Naive B cell (primary cell): ENCODE results near the gene SYNGR2. TPM values are rescaled to one million over a fixed set of nuclear protein-coding genes. Genes with fewer than 3 reads are reported as not detected.

Experiments
- ATAC-seq, 2 donors: fragments of 150-1000 bp; cut with Tn5 transposase; 2 replicates each; pipeline ENCODE4 v1.10.0; 2021; ENCODE audit warnings: low read depth in 2 of 2, mild to moderate bottlenecking in 2 of 2, moderate library complexity in 2 of 2
- DNase-seq: peaks from one replicate; pipeline ENCODE4 v3.0.0; 2022
- H3K27ac Mint-ChIP-seq, 6 donors: one replicate each; pipeline ENCODE4 v1.8.0; 2020 to 2022; ENCODE audit warnings: mild to moderate bottlenecking in 6 of 6, mixed read lengths in 6 of 6, moderate library complexity in 5 of 6, inconsistent platforms in 2 of 6
- H3K27me3 Mint-ChIP-seq, 3 donors: one replicate each; pipeline ENCODE4 v1.8.0; 2021 to 2022; ENCODE audit warnings: mixed read lengths in 3 of 3, mild to moderate bottlenecking in 1 of 3
- H3K36me3 Mint-ChIP-seq, 2 donors: one replicate each; pipeline ENCODE4 v1.8.0; 2020 to 2022; ENCODE audit warnings: mixed read lengths in 2 of 2, inconsistent platforms in 1 of 2, mild to moderate bottlenecking in 1 of 2
- H3K4me1 Mint-ChIP-seq, 3 donors: one replicate each; pipeline ENCODE4 v1.8.0; 2020 to 2022; ENCODE audit warnings: mixed read lengths in 3 of 3, inconsistent platforms in 1 of 3, mild to moderate bottlenecking in 1 of 3, moderate library complexity in 1 of 3
- H3K4me3 Mint-ChIP-seq, 8 donors: one replicate each; pipeline ENCODE4 v1.8.0; 2020 to 2022; ENCODE audit warnings: mild to moderate bottlenecking in 8 of 8, mixed read lengths in 8 of 8, moderate library complexity in 8 of 8, inconsistent platforms in 2 of 8
- H3K9me3 Mint-ChIP-seq, 7 donors: one replicate each; pipeline ENCODE4 v1.8.0; 2020 to 2022; ENCODE audit warnings: mixed read lengths in 7 of 7, mild to moderate bottlenecking in 5 of 7, inconsistent platforms in 2 of 7, moderate library complexity in 1 of 7
- polyA plus RNA-seq, 6 donors: library from polyadenylated mRNA; unstranded; fragments of 300-500 nt; fragmentation: Illumina TruSeq; gene quantifications; one replicate each; pipeline ENCODE4 v1.2.3, GENCODE V29; 2021; ENCODE audit warnings: low read depth in 6 of 6

Gene SYNGR2
- polyA plus RNA-seq, 6 donors from 2014 or later = 490 to 908 (median 562) TPM

DNA sequence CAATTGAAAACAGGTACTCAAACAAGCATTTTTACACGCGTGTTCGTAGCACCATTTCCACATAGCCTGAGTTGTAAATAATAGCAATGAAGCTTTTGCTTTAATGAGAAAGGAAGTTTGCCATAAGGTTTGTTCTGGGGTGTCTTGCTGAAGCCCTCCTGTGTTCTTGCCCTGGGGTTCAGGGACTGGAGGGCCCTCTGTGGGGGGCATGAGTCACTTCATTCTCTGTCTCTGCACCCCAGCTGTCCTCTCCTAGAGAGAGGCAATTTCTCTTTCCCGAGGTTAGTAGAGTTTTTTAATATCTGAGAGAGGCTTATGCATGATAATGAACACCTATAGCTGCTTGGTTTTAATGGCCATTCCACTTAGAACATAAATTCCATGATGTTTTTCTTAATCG is 28.3 kb downstream of the SYNGR2 start:
- Mint-ChIP-seq H3K4me3 (no peak overlapping the region), H3K9me3 (no peaks in the 10 kb centered on the region), H3K27me3 (no peaks in the 10 kb centered on the region), H3K4me1 (peaks cover 0 to 8% (median 7%) of the 10 kb centered on the region in 3 donors), H3K36me3 (no peaks in the 10 kb centered on the region), H3K27ac (peak overlapping the region in 1 of 6 donors; percentile 65)
- no peak for DNase-seq
- no peak for ATAC-seq

DNA sequence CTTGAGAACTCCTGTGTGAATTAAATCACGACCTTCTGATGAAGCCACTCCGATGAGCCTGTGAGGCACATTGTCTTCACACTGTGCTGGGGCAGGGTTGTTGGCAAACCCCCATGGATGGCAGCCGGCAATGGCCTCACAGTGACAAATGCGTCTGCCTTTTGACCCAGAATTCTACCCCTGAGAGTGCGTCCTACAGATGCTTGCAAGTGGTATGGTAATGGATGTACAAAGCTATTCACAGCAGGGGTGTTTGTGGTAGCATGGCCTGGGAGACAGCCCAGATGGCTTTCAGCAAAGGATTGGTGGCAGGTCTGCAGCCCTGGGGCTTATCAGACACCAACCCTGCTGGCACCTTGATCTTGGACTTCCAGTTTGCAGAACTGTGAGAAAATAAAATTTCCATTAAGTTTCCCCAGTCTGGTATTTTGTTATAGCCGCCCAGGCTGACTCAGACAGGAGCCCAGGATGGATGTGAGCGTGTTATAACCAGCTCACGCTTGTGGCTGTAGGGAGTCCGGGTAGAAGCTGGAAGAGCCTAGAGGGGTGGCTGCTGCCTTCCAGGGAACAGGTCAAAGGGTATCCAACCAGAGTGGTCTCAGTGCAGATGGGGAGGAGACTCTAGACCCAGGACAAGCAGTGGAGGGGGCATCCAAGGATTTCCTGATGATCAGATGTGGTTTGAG is 28.9 kb downstream of the SYNGR2 start:
- H3K36me3 Mint-ChIP-seq = no peaks in the 10 kb centered on the region
- DNase-seq (no peak), ATAC-seq (no peak)
- H3K4me1 Mint-ChIP-seq = peaks cover 0 to 8% (median 7%) of the 10 kb centered on the region in 3 donors
- H3K4me3 Mint-ChIP-seq = no peak overlapping the region
- no peaks in the 10 kb centered on the region for H3K9me3 Mint-ChIP-seq
- no peaks in the 10 kb centered on the region for H3K27me3 Mint-ChIP-seq
- H3K27ac Mint-ChIP-seq = peak overlapping the region in 2 of 6 donors; percentile 21 to 65

DNA sequence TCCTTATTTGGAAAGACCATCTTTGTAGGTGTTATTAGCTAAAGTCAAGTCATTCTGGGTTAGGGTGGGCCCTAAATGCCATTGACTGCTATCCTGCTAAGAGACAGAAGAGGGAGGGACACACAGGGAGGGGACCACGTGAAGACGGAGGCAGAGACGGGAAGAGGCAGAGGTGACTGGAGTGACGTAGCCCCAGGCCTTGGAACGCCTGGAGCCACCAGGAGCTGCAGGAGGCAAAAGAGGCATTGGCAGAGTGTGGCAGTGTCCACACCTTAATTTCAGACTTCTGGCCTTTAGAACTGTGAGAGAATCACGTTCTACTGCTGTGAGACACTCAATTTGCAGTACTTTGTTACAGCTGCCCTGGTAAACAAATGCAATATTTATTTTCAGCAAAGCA is 32.1 kb downstream of the SYNGR2 start:
- ATAC-seq = no peak
- no peak overlapping the region for H3K27ac Mint-ChIP-seq

DNA sequence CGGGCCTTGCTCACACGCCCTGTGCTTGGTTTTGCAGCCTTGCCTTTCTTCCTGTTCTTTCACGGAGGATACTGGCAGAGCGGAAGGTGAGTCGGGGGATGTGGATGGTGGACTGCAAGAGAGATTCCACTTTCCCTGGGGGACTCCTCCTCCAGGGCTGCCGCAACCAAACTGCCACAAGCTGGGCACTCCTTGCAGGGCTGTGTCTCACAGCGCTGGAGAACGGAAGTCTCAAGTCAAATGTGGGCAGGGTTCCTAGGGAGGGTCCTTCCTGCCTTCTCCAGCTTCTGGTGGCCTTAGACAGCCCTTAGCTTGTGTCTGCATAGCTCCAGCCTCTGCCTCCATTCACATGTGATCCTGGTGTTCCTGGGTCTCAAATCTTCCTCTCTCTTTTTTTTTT is 34.3 kb downstream of the SYNGR2 start:
- no peak for DNase-seq
- Mint-ChIP-seq H3K4me3 (no peak overlapping the region), H3K27me3 (no peaks in the 10 kb centered on the region), H3K27ac (peak overlapping the region in 1 of 6 donors; percentile 66), H3K9me3 (no peaks in the 10 kb centered on the region), H3K4me1 (peaks cover 0 to 5% (median 4%) of the 10 kb centered on the region in 3 donors), H3K36me3 (no peaks in the 10 kb centered on the region)
- ATAC-seq = no peak

More for the DNA sequence above, 32.1 kb downstream of the SYNGR2 start:
- Mint-ChIP-seq H3K27me3 (no peaks in the 10 kb centered on the region), H3K36me3 (no peaks in the 10 kb centered on the region), H3K4me1 (peaks cover 0 to 5% (median 4%) of the 10 kb centered on the region in 3 donors), H3K4me3 (peak overlapping the region in 1 of 8 donors; percentile 66), H3K9me3 (no peaks in the 10 kb centered on the region)
- DNase-seq = no peak

DNA sequence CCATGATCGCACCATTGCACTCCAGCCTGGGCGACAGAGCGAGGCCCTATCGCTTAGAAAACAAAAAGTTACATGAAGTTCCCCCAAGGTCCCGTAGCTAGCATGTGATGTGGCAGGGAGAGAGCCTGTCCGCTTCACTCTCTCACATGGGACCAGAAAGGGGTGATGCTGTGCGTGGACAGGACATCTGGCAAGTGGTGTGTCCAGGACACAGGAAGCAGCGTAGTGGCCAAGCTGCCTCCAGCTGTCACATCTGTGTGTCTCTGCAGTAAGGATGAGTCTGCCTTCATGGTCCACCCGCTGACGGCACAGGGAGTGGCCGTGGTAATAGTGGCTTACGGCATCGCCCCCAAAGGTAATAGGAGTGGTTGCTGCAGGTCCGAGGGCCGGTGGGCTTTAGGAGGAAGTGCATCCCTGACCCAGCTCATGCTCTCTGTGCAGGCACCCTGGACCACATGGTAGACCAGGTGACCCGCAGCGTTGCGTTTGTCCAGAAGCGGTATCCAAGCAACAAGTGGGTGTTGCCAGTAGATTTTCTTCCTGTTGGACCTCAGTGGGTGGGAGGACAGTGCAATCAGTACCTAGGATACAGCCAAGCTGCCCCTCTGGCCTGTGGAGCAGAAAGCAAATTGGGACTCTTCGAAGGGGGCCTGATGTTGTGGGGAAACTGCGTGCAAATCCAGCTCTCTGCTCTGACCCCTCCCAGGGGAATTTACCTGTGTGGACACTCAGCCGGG is 36.2 kb downstream of the SYNGR2 start:
- DNase-seq (no peak), ATAC-seq (no peak)
- H3K9me3 Mint-ChIP-seq = no peaks in the 10 kb centered on the region
- no peak overlapping the region for H3K4me3 Mint-ChIP-seq
- H3K36me3 Mint-ChIP-seq = no peaks in the 10 kb centered on the region
- H3K27ac Mint-ChIP-seq = peak overlapping the region in 1 of 6 donors; percentile 14
- H3K4me1 Mint-ChIP-seq = no peaks in the 10 kb centered on the region
- no peaks in the 10 kb centered on the region for H3K27me3 Mint-ChIP-seq

DNA sequence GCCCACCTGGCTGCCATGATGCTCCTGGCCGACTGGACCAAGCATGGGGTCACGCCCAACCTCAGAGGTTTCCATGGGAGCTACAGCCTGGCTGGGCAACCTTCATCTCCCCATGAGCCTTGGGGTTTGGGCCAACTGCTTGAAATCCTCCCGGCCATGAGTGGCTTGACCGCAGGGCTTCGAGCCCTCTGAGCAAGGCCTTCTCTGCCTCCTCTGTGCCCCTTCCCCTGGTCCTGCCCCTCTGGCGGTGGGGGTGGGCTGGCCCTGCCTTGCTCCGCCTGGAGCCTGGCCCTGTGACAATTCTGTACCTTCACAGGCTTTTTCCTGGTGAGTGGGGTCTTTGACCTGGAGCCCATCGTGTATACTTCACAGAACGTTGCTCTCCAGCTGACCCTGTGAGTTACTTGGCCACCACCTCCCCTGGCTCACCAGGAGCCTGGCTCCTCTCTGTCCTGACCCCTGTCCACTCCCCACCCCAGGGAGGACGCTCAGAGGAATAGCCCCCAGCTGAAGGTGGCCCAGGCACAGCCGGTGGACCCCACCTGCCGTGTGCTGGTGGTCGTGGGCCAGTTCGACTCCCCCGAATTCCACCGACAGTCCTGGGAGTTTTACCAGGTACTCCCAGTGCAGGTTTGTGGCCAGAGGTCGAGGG is 36.9 kb downstream of the SYNGR2 start:
- Mint-ChIP-seq H3K4me3 (no peak overlapping the region), H3K27me3 (no peaks in the 10 kb centered on the region), H3K9me3 (no peaks in the 10 kb centered on the region), H3K4me1 (no peaks in the 10 kb centered on the region), H3K36me3 (no peaks in the 10 kb centered on the region), H3K27ac (no peak overlapping the region)
- no peak for ATAC-seq
- DNase-seq = no peak

DNA sequence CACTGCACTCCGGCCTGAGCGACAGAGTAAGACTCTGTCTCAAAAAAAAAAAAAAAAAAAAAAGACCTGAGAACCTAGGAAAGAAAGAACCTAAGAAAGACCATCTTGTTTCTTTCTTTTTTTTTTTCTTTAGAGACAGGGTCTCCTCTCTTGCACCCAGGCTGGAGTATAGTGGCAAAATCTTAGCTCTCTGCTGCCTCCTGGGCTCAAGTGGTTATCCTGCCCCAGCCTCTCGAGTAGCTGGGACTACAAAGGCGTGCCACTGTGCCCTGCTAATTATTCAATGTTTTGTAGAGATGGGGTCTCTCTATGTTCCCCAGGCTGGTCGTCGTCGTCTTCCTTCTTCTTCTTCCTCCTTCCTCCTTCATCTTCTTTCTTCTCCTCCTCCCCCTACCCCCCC is 37.9 kb downstream of the SYNGR2 start:
- no peaks in the 10 kb centered on the region for H3K36me3 Mint-ChIP-seq
- DNase-seq (no peak), ATAC-seq (no peak)
- no peak overlapping the region for H3K4me3 Mint-ChIP-seq
- H3K27ac Mint-ChIP-seq = peak overlapping the region in 1 of 6 donors; percentile 76
- H3K27me3 Mint-ChIP-seq = no peaks in the 10 kb centered on the region
- no peaks in the 10 kb centered on the region for H3K9me3 Mint-ChIP-seq
- no peaks in the 10 kb centered on the region for H3K4me1 Mint-ChIP-seq

DNA sequence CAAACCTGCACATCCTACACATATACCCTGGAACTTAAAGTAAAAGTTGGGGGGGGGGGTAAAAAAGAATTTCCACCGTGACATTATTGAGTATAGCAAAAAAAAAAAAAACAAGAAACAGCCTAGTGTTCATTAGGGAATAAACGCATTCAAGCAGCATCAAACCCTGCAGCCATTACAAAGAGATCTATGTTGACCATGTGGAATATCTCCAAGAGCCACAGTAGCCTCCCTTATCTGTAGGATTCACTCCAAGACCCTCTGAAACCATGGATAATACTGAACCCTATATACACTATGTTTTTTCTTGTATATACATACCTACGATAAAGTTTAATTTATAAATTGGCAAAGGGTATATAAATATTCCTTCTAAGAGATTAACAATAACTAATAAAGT is 40.1 kb downstream of the SYNGR2 start:
- no peak overlapping the region for H3K27ac Mint-ChIP-seq
- H3K9me3 Mint-ChIP-seq = no peaks in the 10 kb centered on the region
- H3K4me1 Mint-ChIP-seq = peaks cover 0 to 4% (median 1%) of the 10 kb centered on the region in 3 donors
- H3K27me3 Mint-ChIP-seq = no peaks in the 10 kb centered on the region
- DNase-seq = no peak
- no peak overlapping the region for H3K4me3 Mint-ChIP-seq
- no peak for ATAC-seq
- H3K36me3 Mint-ChIP-seq = no peaks in the 10 kb centered on the region

DNA sequence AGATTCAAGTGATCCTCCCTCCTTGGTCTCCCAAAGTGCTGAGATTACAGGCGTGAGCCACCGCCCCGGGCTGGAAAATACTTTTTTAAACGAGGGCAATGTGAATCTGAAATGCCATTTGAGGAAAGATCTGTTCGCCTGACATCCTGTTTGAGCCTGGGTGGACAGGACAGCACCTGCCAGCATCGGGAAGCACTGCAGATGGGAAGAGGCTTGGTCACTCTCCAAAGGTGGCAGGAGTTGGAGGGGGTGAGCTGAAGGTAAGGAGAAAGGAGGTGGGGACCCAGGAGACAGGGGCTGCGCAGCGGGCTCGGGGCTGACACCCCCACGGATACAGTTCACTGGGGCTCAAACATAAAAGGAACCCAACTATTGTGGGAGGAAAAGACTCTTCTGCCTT is 41.7 kb downstream of the SYNGR2 start:
- no peaks in the 10 kb centered on the region for H3K36me3 Mint-ChIP-seq
- no peak overlapping the region for H3K4me3 Mint-ChIP-seq
- ATAC-seq = no peak
- H3K27me3 Mint-ChIP-seq = no peaks in the 10 kb centered on the region
- H3K9me3 Mint-ChIP-seq = no peaks in the 10 kb centered on the region
- no peak overlapping the region for H3K27ac Mint-ChIP-seq
- no peak for DNase-seq
- peaks cover 4 to 8% (median 6%) of the 10 kb centered on the region in 3 donors for H3K4me1 Mint-ChIP-seq

DNA sequence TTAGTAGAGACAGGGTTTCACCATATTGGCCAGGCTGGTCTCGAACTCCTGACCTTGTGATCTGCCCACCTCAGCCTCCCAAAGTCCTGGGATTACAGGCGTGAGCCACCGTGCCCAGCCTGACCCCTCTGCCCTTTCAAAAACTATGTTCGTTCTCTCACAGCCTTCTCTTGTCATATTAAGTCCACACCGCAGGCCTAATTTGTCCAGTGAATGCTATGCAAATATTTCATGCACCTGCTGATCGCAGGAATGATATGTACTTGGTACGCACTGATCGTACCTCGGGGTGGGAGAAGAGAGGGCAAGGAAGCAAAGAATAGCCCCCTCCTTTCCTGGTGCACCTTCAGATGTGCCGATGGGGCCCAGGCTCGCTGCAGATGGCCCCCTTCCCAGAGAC is 42.7 kb downstream of the SYNGR2 start:
- ATAC-seq = no peak
- Mint-ChIP-seq H3K4me3 (no peak overlapping the region), H3K36me3 (no peaks in the 10 kb centered on the region), H3K27me3 (no peaks in the 10 kb centered on the region), H3K4me1 (peaks cover 4 to 8% (median 6%) of the 10 kb centered on the region in 3 donors), H3K27ac (no peak overlapping the region), H3K9me3 (no peaks in the 10 kb centered on the region)
- DNase-seq = no peak

DNA sequence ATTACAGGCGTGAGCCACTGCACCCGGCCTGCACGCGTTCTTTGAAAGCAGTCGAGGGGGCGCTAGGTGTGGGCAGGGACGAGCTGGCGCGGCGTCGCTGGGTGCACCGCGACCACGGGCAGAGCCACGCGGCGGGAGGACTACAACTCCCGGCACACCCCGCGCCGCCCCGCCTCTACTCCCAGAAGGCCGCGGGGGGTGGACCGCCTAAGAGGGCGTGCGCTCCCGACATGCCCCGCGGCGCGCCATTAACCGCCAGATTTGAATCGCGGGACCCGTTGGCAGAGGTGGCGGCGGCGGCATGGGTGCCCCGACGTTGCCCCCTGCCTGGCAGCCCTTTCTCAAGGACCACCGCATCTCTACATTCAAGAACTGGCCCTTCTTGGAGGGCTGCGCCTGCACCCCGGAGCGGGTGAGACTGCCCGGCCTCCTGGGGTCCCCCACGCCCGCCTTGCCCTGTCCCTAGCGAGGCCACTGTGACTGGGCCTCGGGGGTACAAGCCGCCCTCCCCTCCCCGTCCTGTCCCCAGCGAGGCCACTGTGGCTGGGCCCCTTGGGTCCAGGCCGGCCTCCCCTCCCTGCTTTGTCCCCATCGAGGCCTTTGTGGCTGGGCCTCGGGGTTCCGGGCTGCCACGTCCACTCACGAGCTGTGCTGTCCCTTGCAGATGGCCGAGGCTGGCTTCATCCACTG is 45.8 kb downstream of the SYNGR2 start, which contains the start of gene BIRC5:
Gene BIRC5 (plus strand): TSS at position 238 of the 690 bp plus-strand sequence. CDS start 64 bp downstream, at position 302.
- ATAC-seq = peak; percentile 100
- no peaks in the 10 kb centered on the region for H3K9me3 Mint-ChIP-seq
- H3K27ac Mint-ChIP-seq = no peak within 1 kb of the TSS
- H3K36me3 Mint-ChIP-seq = no peaks in the 10 kb centered on the region
- H3K27me3 Mint-ChIP-seq = no peaks in the 10 kb centered on the region
- H3K4me1 Mint-ChIP-seq = peaks cover 4 to 8% (median 6%) of the 10 kb centered on the region in 3 donors
- H3K4me3 Mint-ChIP-seq = peak within 1 kb of the TSS in 7 of 8 donors; percentile 57 to 85 (median 76)
- peak; percentile 86 for DNase-seq

DNA sequence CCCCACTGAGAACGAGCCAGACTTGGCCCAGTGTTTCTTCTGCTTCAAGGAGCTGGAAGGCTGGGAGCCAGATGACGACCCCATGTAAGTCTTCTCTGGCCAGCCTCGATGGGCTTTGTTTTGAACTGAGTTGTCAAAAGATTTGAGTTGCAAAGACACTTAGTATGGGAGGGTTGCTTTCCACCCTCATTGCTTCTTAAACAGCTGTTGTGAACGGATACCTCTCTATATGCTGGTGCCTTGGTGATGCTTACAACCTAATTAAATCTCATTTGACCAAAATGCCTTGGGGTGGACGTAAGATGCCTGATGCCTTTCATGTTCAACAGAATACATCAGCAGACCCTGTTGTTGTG is 46.3 kb downstream of the SYNGR2 start:
- no peak for ATAC-seq
- Mint-ChIP-seq H3K9me3 (no peaks in the 10 kb centered on the region), H3K4me1 (peaks cover 4 to 8% (median 6%) of the 10 kb centered on the region in 3 donors), H3K4me3 (peak overlapping the region in 7 of 8 donors; percentile 57 to 85 (median 76)), H3K27me3 (no peaks in the 10 kb centered on the region), H3K36me3 (no peaks in the 10 kb centered on the region), H3K27ac (no peak overlapping the region)
- no peak for DNase-seq

DNA sequence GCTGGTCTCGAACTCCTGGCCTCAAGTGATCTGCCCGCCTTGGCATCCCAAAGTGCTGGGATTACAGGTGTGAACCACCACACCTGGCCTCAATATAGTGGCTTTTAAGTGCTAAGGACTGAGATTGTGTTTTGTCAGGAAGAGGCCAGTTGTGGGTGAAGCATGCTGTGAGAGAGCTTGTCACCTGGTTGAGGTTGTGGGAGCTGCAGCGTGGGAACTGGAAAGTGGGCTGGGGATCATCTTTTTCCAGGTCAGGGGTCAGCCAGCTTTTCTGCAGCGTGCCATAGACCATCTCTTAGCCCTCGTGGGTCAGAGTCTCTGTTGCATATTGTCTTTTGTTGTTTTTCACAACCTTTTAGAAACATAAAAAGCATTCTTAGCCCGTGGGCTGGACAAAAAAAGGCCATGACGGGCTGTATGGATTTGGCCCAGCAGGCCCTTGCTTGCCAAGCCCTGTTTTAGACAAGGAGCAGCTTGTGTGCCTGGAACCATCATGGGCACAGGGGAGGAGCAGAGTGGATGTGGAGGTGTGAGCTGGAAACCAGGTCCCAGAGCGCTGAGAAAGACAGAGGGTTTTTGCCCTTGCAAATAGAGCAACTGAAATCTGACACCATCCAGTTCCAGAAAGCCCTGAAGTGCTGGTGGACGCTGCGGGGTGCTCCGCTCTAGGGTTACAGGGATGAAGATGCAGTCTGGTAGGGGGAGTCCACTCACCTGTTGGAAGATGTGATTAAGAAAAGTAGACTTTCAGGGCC is 51.2 kb downstream of the SYNGR2 start:
- Mint-ChIP-seq H3K27ac (peak overlapping the region in 1 of 6 donors; percentile 58), H3K4me3 (peak overlapping the region in 1 of 8 donors; percentile 43)
- no peak for DNase-seq

More for the DNA sequence above, 51.2 kb downstream of the SYNGR2 start:
- Mint-ChIP-seq H3K36me3 (no peaks in the 10 kb centered on the region), H3K4me1 (peaks cover 0 to 2% (median under 1%) of the 10 kb centered on the region in 3 donors), H3K9me3 (no peaks in the 10 kb centered on the region), H3K27me3 (no peaks in the 10 kb centered on the region)
- ATAC-seq = no peak
